ENCODE measurements around the gene NPDC1.

- TF ChIP-seq CTCF (IDR thresholded peaks at IDR 0.05) = no peak
- no peak for TF ChIP-seq POLR2AphosphoS5 (IDR thresholded peaks at IDR 0.05)
- no peak for TF ChIP-seq EP300 (IDR thresholded peaks at IDR 0.05)
- no peak for TF ChIP-seq POLR2A (IDR thresholded peaks at IDR 0.05; ENCODE audit: low read depth)
These were observed 20.3 kb upstream of the NPDC1 start for GRCh38 chr9:137066096-137066861.
